Retina (tissue), 1 donor: Measurements from ENCODE around the gene ZYG11B.
"Not testable (repeated sequence)": the region's sequence is repeated elsewhere in the genome, so short reads cannot be mapped to it uniquely, and the experiment has no call there.

Experiments used
- DNase-seq: peaks from one replicate; pipeline ENCODE4 v3.0.0-alpha.2; 2016

Gene ZYG11B

DNA sequence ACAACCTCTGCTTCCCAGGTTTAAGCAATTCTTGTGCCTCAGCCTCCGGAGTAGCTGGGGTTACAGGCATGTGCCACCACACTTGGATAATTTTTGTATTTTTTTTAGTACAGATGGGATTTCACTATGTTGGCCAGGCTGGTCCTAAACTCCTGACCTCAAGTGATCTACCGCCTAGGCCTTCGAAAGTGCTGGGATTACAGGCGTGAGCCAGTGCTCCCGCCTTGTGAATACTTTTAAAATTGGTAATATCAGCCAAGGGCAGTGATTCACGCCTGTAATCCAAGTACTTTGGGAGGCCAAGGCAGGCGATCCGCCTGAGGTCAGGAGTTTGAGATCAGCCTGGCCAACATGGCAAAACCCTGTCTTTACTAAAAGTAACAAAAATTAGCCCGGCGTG, 33.7 kb downstream of the ZYG11B start:
- no peak for DNase-seq

DNA sequence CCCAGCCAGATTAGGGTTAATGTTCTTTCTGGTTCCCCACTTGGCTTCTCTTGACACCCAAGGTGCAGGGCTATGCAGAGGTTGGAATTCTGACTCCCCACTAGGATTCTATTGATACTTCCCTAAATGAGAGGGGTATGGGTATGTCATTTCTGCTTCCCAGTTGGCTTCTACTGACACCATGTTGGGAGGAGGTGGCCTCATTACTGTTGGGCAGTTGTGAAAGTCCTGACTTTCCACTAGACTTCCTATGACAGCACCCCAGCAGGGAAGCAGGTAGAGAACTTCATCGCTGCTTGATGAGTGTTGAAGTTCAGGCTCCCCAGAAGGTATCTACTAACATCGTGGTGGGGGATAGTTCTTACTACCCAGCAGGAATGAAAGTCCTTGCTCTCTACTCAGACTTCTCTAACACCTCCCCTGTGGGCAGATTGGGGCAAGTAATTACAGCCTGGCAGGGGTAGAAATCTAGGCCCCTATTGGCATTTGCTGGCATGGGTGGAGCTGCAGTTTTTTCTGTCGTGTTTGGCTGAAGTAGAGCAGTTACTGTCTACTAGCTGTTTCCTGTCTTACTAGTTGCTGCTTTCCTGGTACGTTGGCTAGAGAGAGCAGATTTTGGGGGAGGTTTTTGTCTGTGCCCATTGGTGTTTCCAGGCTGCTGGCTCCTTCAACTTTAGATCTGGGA, 41.5 kb downstream of the ZYG11B start:
- DNase-seq = no peak

GRCh38 chr1:52769346-52770033, 43.2 kb downstream of the ZYG11B start:
- DNase-seq = no peak

- no peak for DNase-seq
Measured at GRCh38 chr1:52771384-52771783, 45.1 kb downstream of the ZYG11B start.

- DNase-seq = no peak
Measured at GRCh38 chr1:52786148-52786547, 59.9 kb downstream of the ZYG11B start.

DNA sequence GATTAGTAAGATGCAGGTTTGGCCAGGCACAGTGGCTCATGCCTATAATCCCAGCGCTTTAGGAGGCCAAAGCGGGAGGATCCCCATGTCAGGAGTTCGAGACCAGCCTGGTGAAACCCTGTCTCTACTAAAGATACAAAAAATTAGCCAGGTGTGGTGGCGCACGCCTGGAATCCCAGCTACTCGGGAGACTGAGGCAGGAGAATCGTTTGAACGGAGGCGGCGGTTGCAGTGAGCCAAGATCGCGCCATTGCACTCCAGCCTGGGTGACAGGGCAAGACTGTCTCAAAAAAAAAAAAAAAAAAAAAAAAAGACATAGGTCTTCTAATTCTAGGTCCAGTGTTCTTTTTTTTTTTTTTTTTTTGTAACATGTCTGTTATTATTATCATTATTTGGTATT, 64.2 kb downstream of the ZYG11B start:
- not testable (repeated sequence) for DNase-seq

- DNase-seq = no peak
Measured at GRCh38 chr1:52792036-52792435, 65.8 kb downstream of the ZYG11B start.

- not testable (repeated sequence) for DNase-seq
Measured at GRCh38 chr1:52793717-52794116, 67.5 kb downstream of the ZYG11B start.

DNA sequence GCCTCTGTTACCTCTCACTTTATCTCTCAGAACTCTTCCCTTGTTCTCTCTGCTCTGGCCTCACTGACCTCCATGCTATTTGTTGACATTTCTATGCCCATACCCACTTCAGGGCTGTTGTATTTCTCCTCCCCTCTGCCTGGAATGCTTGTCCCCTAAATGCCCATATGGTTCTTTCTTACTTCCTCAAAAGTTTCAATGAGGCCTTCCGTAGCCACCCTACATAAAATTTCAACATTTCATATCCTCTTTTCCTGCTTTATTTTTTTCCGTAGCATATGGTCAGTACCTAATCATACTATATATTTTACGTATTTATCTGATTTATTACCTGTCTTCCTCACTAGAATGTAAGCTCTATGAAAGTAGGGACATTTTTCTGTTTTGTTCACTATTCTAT, 69.2 kb downstream of the ZYG11B start:
- DNase-seq = no peak

- no peak for DNase-seq
Measured at GRCh38 chr1:52798331-52798730, 72.1 kb downstream of the ZYG11B start.

DNA sequence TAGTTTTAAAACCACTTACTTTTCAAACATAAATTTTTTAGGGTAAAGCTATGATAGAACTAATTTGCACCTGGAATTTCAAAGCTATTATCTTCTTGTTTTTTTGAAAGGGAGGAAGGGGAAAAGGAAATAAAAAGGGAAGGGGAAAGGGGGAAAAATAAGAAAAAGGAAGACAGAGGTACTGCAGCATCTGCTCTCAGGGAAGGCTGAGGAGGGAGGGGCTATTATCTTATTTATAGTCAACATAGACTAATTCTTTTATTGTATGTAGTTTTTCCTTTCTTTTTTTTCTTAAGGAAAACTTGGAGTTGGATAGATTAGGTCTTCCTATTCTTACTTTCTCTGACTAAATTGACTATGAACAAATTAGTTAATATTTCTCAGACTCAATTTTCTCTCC, 74.8 kb downstream of the ZYG11B start:
- no peak for DNase-seq

- DNase-seq = not testable (repeated sequence)
Measured at GRCh38 chr1:52804083-52804482, 77.8 kb downstream of the ZYG11B start.

- no peak for DNase-seq
Measured at GRCh38 chr1:52814465-52814864, 88.2 kb downstream of the ZYG11B start.

DNA sequence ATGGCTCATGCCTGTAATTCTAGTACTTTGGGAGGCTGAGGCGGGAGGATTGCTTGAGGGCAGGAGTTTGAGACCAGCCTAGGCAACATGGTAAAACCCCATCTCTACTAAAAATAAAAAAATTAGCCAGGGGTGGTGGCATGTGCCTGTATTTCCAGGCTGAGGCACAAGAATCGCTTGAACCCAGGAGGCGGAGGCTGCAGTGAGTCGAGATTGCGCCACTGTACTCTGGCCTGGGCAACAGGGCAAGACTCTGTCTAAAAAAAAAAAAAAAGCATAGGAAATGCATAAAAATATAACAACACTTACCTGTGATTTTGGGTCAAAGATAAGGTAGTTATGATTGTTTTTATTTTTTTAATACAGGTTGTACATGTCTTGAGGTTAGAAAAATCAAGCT, 94.6 kb downstream of the ZYG11B start:
- not testable (repeated sequence) for DNase-seq

DNA sequence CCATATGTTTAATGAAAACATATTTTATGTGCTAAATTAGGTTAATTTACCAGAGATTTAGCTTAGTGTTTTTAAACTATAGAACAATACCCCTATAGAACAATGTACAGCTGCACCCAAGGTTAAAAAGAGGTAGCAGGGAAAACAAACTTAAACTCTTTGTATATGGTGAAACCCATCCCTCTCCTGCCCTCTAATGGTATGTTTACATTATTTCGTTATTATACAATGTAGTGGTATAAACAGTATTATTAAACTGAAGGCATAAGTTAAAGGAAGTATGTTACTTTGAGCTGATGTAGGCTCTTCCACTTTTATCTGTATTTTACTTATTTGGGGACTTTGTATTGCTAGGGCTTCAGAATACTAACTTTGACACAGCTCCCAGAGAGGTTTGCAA, 99.6 kb downstream of the ZYG11B start:
- no peak for DNase-seq

GRCh38 chr1:52834798-52835197, 108.5 kb downstream of the ZYG11B start:
- no peak for DNase-seq

GRCh38 chr1:52836035-52836434, 109.8 kb downstream of the ZYG11B start:
- no peak for DNase-seq

DNA sequence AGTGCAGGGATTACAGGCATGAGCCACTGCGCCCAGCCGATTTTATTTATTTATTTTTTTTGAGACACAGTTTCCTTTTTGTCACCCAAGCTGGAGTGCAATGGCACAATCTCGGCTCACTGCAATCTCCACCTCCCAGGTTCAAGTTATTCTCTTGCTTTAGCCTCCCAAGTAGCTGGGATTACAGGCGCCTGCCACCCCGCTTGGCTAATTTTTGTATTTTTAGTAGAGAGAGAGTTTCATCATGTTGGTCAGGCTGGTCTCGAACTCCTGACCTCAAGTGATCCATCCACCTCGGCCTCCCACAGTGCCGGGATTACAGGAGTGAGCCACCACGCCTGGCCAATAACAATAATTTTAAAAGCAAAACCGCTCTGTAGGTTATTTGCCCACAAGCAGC, 112.9 kb downstream of the ZYG11B start:
- not testable (repeated sequence) for DNase-seq

GRCh38 chr1:52842643-52843310, 116.5 kb downstream of the ZYG11B start, which contains the start of gene ZYG11A:
Gene ZYG11A (plus strand): TSS chr1:52842760. CDS start chr1:52842884, 124 bp downstream.
- peak; percentile 85 for DNase-seq

DNA sequence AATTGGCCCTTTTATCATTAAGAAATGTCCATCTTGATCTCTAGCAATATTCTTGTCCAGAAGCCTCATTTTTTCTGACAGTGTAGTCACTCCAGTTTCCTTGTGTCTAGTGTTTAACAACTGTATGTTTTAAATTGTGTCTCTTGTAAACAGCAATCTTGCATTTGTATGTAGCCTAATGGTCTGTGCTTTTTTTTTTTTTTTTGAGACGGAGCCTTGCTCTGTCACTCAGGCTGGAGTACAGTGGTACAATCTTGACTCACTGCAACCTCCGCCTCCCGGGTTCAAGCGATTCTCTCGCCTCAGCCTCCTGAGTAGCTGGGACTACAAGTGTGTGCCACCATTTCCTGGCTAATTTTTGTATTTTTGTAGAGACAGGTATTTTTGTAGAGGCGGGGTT, 118.9 kb downstream of the ZYG11B start:
- not testable (repeated sequence) for DNase-seq

DNA sequence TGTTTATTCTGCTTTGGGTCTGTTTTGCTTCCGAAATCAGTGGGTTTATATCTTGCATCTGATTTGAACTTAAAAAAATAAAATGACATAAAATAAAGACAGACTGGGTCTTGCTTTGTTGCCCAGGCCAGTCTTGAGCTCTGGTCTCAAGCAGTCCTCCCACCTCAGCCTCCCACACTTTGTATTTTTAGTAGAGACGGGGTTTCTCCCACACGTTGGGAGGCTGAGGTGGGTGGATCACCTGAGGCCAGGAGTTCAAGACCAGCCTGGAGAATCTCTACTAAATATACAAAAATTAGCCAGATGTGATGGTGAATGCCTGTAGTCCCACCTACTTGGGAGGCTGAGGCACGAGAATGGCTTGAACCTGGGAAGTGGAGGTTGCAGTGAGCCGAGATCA, 122.2 kb downstream of the ZYG11B start:
- no peak for DNase-seq

DNA sequence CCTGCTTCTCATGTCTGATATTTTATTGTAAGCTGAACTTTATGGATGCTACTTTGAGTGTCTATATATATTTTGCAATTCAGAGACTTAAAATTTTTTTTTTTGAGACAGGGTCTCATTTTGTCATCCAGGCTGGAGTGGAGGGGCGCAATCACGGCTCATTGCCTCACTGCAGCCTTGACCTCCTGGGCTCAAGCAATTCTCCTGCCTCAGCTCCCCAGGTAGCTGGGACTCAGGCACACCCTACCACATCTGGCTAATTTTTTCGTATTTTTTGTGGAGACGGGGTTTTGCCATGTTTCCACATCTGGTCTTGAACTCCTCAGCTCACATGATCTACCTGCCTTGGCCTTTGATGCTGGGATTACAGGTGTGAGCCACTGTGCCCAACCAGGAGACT, 124.7 kb downstream of the ZYG11B start:
- DNase-seq = no peak

- no peak for DNase-seq
Measured at GRCh38 chr1:52852854-52853253, 126.6 kb downstream of the ZYG11B start.

DNA sequence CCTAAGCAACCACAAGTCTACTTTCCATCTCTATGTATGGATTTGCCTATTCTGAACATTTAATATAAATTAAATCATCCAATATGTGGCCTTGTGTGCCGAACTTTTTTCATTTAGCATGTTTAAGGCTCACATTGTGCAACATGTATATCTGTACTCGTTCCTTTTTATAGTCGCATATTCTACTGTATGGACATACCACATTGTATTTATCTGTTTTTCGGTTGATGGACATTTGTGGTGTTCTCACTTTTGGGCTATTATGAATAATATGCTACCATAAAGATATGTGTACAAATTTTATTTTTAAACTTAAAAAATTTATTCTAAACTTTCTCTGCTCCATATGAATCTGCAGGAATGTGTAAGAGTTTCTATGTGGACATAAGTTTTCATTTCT, 129.3 kb downstream of the ZYG11B start:
- DNase-seq = no peak
